ENCODE results near the gene NGB. TPM values are rescaled to one million over a fixed set of nuclear protein-coding genes. Genes with fewer than 3 reads are reported as not detected.

The NGB gene
- total RNA-seq, 1 donor from 2014 or later: not detected

DNA sequence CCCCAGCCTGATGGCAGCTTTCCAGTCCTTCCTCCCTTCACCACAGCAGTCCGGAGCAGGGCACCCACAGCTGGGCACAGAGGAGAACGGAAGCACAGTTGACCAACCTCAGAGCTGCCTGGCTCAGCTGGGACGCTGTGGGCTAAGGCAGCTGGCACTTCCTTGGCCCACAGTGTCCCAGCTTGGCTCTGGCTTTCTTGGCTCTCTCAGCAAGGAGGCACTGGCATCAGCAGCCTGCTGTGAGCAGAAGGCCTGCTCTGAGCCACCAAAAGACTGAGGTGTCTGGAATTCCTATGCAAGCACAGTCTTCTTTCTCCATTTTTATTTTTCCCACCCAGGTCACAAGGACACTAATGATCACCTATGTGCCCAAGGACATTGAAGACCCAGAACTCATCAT, 32.6 kb downstream of the NGB start:
- no peak overlapping the region for H3K4me3 Mint-ChIP-seq
- H3K9me3 Mint-ChIP-seq: no peaks in the 10 kb centered on the region
- no peaks in the 10 kb centered on the region for H3K27me3 Mint-ChIP-seq (ENCODE audit: insufficient read depth)
- H3K36me3 Mint-ChIP-seq (ENCODE audit: low read depth): no peaks in the 10 kb centered on the region
- no peak for DNase-seq (ENCODE audit: low spot score)
- no peak overlapping the region for H3K27ac Mint-ChIP-seq
- intact Hi-C loops (cut with micrococcal nuclease): no loop called here
- H3K4me1 Mint-ChIP-seq (ENCODE audit: low read depth): no peaks in the 10 kb centered on the region

- Mint-ChIP-seq H3K27ac (no peak overlapping the region), H3K9me3 (no peaks in the 10 kb centered on the region), H3K4me3 (no peak overlapping the region), H3K36me3 (ENCODE audit: low read depth) (no peaks in the 10 kb centered on the region), H3K27me3 (ENCODE audit: insufficient read depth) (no peaks in the 10 kb centered on the region), H3K4me1 (ENCODE audit: low read depth) (no peaks in the 10 kb centered on the region)
- no peak for DNase-seq (ENCODE audit: low spot score)
- intact Hi-C loops (cut with micrococcal nuclease): no loop called here
Observed at GRCh38 chr14:77236814-77237213, 34.2 kb downstream of the NGB start.

DNA sequence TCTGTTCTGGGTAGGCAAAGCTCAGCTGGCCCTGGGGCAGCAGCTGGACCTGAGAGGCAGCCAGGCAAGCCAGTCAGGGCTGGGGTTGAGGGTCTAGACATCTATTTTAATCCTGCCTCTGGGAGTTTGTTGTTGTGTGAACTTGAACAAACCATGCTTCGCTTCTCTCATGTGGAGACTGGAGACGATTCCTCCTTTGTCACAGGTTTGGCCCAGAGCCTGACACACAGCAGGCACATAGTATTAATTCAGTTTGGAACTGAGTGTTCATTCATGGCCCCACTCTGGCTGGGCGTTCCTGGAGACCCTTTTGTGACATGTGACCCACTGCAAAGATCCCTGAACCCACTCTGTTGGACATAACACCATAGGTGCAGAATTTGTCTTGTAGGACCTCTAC, 39.3 kb downstream of the NGB start:
- no peaks in the 10 kb centered on the region for H3K27me3 Mint-ChIP-seq (ENCODE audit: insufficient read depth)
- no peaks in the 10 kb centered on the region for H3K36me3 Mint-ChIP-seq (ENCODE audit: low read depth)
- no peak overlapping the region for H3K27ac Mint-ChIP-seq
- DNase-seq (ENCODE audit: low spot score): no peak
- intact Hi-C loops (cut with micrococcal nuclease): no loop called here
- H3K4me3 Mint-ChIP-seq: no peak overlapping the region
- H3K9me3 Mint-ChIP-seq: no peaks in the 10 kb centered on the region
- H3K4me1 Mint-ChIP-seq (ENCODE audit: low read depth): no peaks in the 10 kb centered on the region

DNA sequence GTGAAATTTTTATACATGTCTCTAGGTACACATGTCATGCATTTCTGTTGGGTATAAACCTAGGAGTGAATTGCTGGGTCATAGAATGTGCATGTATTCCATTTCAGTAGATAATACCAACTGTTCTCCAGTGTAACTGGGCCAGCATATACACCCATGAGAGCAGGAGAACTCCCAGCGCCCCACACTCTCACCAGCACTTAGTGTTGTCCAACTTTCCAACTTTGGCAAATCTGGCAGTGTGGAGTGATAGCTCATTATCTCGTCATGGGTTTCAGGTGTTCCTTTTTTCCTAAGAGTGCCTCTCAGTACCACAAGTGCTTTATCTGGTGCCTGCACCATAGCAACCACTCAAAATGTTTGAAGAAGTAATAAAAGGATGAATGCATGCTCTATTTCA, 40.1 kb downstream of the NGB start:
- no peak overlapping the region for H3K4me3 Mint-ChIP-seq
- no peak overlapping the region for H3K27ac Mint-ChIP-seq
- no peaks in the 10 kb centered on the region for H3K9me3 Mint-ChIP-seq
- no peaks in the 10 kb centered on the region for H3K4me1 Mint-ChIP-seq (ENCODE audit: low read depth)
- no peaks in the 10 kb centered on the region for H3K36me3 Mint-ChIP-seq (ENCODE audit: low read depth)
- DNase-seq (ENCODE audit: low spot score): no peak
- H3K27me3 Mint-ChIP-seq (ENCODE audit: insufficient read depth): no peaks in the 10 kb centered on the region
- intact Hi-C loops (cut with micrococcal nuclease): no loop called here

DNA sequence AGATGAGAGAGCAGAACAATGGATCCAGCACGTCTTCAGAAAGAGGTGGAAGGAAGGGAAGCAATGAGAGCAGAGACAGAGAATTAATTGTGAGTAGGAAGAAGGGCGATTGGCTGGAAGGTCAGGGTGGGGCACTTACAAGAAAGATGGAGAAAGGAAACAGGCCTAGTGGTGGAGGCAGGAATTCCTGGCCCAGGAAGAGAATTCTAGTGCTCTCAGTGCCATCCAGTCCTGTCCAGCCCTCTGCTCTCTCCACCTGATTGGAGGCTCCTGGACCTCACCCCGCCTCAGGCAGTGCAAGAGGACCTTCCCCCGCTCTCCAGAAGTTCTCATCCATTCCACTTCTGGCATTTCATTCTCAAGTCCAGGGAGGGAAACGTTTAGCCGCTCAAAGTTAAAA, 43.0 kb downstream of the NGB start:
- no peak for DNase-seq (ENCODE audit: low spot score)
- intact Hi-C loops (cut with micrococcal nuclease): no loop called here
- no peak overlapping the region for H3K4me3 Mint-ChIP-seq
- H3K27ac Mint-ChIP-seq: no peak overlapping the region
- no peaks in the 10 kb centered on the region for H3K27me3 Mint-ChIP-seq (ENCODE audit: insufficient read depth)
- no peaks in the 10 kb centered on the region for H3K36me3 Mint-ChIP-seq (ENCODE audit: low read depth)
- no peaks in the 10 kb centered on the region for H3K4me1 Mint-ChIP-seq (ENCODE audit: low read depth)
- no peaks in the 10 kb centered on the region for H3K9me3 Mint-ChIP-seq

DNA sequence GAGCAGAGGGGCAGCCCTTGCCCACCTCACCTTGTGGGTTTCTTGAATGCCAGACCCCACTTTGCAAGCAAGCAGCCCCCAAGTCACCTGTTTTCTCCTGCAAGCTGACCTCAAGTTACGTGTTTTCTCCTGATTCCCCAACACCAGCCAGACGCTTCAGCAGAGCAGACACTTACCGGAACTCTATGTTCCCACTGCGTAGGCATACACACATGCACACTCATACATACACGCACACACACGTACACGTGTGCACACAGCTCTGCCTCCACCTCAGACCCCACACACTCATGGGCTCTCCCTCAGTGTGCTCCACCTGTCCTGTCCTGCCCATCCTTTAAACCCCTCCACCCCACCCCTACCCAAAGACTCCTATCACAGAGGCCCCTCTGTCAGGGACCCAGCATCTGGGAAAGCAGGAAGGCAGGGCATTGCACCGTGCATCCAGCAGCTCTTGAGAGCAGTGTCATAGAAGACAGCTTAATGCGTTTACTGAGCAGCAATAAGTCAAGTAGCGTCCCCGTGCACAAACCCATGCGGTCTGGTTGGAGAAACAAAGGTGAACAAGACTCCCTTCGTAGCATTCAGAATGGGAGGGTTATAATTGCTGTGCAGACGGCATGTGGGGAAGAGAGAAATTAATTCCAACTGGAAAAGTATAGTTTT, 45.0 kb downstream of the NGB start:
- intact Hi-C loops (cut with micrococcal nuclease): no loop called here
- H3K9me3 Mint-ChIP-seq: no peaks in the 10 kb centered on the region
- H3K27ac Mint-ChIP-seq: no peak overlapping the region
- DNase-seq (ENCODE audit: low spot score): no peak
- H3K4me3 Mint-ChIP-seq: no peak overlapping the region
- H3K27me3 Mint-ChIP-seq (ENCODE audit: insufficient read depth): no peaks in the 10 kb centered on the region
- H3K4me1 Mint-ChIP-seq (ENCODE audit: low read depth): no peaks in the 10 kb centered on the region
- H3K36me3 Mint-ChIP-seq (ENCODE audit: low read depth): no peaks in the 10 kb centered on the region

DNA sequence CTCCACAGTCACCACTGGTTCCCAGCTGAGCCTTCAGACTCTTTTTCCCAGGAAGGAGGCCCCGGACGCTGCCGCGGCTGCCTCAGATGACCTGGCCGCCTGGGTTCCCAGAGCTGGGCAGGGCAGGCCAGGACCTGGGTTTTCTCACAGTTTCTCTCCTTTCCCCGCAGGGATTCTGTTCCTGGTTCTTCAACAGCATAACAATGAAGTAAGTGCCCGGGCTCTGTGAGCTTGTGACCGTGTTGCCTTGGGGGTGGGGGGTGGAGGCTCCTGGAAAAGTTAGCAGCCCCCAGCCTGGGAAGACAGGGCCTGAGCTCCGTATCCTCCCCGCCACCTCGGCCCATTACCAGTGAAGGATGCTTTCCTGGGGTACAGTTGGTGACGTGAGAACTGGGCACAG, 45.8 kb downstream of the NGB start:
- intact Hi-C loops (cut with micrococcal nuclease): no loop called here
- H3K4me1 Mint-ChIP-seq (ENCODE audit: low read depth): no peaks in the 10 kb centered on the region
- DNase-seq (ENCODE audit: low spot score): no peak
- no peak overlapping the region for H3K27ac Mint-ChIP-seq
- no peaks in the 10 kb centered on the region for H3K9me3 Mint-ChIP-seq
- H3K4me3 Mint-ChIP-seq: no peak overlapping the region
- H3K27me3 Mint-ChIP-seq (ENCODE audit: insufficient read depth): no peaks in the 10 kb centered on the region
- H3K36me3 Mint-ChIP-seq (ENCODE audit: low read depth): no peaks in the 10 kb centered on the region

- Mint-ChIP-seq H3K27ac (no peak overlapping the region), H3K4me3 (no peak overlapping the region), H3K27me3 (ENCODE audit: insufficient read depth) (no peaks in the 10 kb centered on the region), H3K9me3 (no peaks in the 10 kb centered on the region), H3K36me3 (ENCODE audit: low read depth) (no peaks in the 10 kb centered on the region), H3K4me1 (ENCODE audit: low read depth) (no peaks in the 10 kb centered on the region)
- intact Hi-C loops (cut with micrococcal nuclease): no loop called here
- DNase-seq (ENCODE audit: low spot score): no peak
Observed at GRCh38 chr14:77224212-77224611, 46.8 kb downstream of the NGB start.

GRCh38 chr14:77222546-77223225, 48.3 kb downstream of the NGB start:
- no peak for DNase-seq (ENCODE audit: low spot score)
- intact Hi-C loops (cut with micrococcal nuclease): no loop called here
- H3K4me3 Mint-ChIP-seq: no peak overlapping the region
- H3K4me1 Mint-ChIP-seq (ENCODE audit: low read depth): no peaks in the 10 kb centered on the region
- no peaks in the 10 kb centered on the region for H3K27me3 Mint-ChIP-seq (ENCODE audit: insufficient read depth)
- no peaks in the 10 kb centered on the region for H3K36me3 Mint-ChIP-seq (ENCODE audit: low read depth)
- peak overlapping the region; percentile 37 for H3K27ac Mint-ChIP-seq
- H3K9me3 Mint-ChIP-seq: no peaks in the 10 kb centered on the region

DNA sequence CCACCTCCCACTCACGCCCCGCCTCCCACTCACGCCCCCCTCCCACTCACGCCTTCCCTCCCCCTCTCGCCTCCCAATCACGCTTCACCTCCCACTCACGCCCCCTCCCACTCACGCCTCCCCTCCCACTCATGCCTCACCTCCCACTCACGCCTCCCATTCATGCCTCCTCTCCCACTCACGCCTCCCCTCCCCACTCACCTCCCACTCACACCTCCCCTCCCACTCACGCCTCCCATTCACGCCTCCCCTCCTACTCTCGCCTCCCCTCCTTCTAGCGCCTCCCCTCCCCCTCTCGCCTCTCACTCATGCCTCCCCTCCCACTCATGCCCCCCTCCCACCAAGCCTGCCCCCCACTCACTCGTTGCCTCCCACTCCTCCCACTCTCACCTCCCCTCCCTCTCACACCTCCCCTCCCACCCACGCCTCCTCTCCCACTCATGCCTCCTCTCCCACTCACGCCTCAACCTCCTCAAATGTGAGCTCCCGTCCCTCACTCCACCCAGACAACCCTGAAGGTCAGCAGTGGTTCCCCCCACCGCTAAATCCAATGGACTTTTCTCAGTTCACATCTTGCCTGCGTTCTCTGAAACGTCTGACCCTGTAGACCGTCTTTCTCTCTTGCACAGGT, 49.6 kb downstream of the NGB start:
- no peak overlapping the region for H3K4me3 Mint-ChIP-seq
- DNase-seq (ENCODE audit: low spot score): no peak
- peaks cover 3% of the 10 kb centered on the region for H3K27me3 Mint-ChIP-seq (ENCODE audit: insufficient read depth)
- intact Hi-C loops (cut with micrococcal nuclease): no loop called here
- no peaks in the 10 kb centered on the region for H3K4me1 Mint-ChIP-seq (ENCODE audit: low read depth)
- no peaks in the 10 kb centered on the region for H3K9me3 Mint-ChIP-seq
- no peaks in the 10 kb centered on the region for H3K36me3 Mint-ChIP-seq (ENCODE audit: low read depth)
- peak overlapping the region; percentile 36 for H3K27ac Mint-ChIP-seq

GRCh38 chr14:77220246-77221017, 50.6 kb downstream of the NGB start:
- H3K4me1 Mint-ChIP-seq (ENCODE audit: low read depth): no peaks in the 10 kb centered on the region
- H3K9me3 Mint-ChIP-seq: no peaks in the 10 kb centered on the region
- DNase-seq (ENCODE audit: low spot score): no peak
- no peaks in the 10 kb centered on the region for H3K36me3 Mint-ChIP-seq (ENCODE audit: low read depth)
- H3K4me3 Mint-ChIP-seq: no peak overlapping the region
- H3K27ac Mint-ChIP-seq: no peak overlapping the region
- intact Hi-C loops (cut with micrococcal nuclease): no loop called here
- peaks cover 7% of the 10 kb centered on the region for H3K27me3 Mint-ChIP-seq (ENCODE audit: insufficient read depth)

DNA sequence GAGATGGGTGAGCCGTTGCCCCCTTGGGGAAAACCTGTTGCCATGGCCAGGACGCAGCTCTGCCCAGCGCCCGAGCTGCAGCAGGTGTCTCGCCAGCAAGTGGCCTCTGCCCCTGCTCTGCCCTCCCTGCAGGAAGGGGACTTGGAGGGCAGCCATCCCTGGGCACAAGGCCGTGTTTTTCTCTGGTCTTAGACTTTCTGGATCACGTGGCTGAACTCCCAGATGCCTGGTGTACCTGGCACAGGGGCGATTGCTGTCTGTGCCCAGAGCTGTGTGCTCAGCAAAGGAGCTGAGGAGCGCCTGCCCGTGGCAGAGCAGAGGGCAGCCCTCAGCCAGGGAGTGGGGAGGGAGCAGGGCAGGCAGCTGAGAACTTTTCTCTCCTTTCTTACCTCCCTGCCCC, 51.4 kb downstream of the NGB start:
- Mint-ChIP-seq H3K4me1 (ENCODE audit: low read depth) (no peaks in the 10 kb centered on the region), H3K27me3 (ENCODE audit: insufficient read depth) (peaks cover 9% of the 10 kb centered on the region), H3K9me3 (no peaks in the 10 kb centered on the region), H3K4me3 (no peak overlapping the region), H3K36me3 (ENCODE audit: low read depth) (no peaks in the 10 kb centered on the region), H3K27ac (no peak overlapping the region)
- intact Hi-C loops (cut with micrococcal nuclease): no loop called here
- no peak for DNase-seq (ENCODE audit: low spot score)

DNA sequence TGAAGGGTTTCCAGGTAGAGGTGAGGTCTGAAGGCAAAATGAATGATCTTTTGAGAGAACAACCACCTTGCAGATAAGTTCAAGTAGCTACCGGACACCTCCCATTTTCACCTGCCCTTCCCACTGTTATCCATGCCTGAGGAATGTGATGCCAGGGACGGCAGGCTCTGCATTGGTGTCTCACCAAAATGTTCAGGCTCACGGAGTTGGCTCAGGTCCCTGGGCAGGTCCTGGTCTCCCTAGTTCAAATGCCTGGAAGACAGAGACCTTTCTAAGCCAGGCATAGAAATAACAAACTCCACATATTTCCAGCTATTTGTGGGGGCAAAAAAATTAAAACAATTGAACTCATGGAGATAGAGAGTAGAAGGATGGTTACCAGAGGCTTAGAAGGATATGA, 53.5 kb downstream of the NGB start:
- H3K4me1 Mint-ChIP-seq (ENCODE audit: low read depth): no peaks in the 10 kb centered on the region
- H3K9me3 Mint-ChIP-seq: no peaks in the 10 kb centered on the region
- H3K27me3 Mint-ChIP-seq (ENCODE audit: insufficient read depth): peaks cover 11% of the 10 kb centered on the region
- no peak overlapping the region for H3K27ac Mint-ChIP-seq
- intact Hi-C loops (cut with micrococcal nuclease): no loop called here
- H3K36me3 Mint-ChIP-seq (ENCODE audit: low read depth): no peaks in the 10 kb centered on the region
- no peak for DNase-seq (ENCODE audit: low spot score)
- no peak overlapping the region for H3K4me3 Mint-ChIP-seq

Data from activated T-helper 1 cell treated with anti-CD3 and anti-CD28 coated beads, Interleukin-12 subunit alpha, Interleukin-12 subunit beta, Interleukin-2, Interleukin-4 antibody, amounts not matched to agents 30 ng/mL and 10 ng/mL and 1 ng/mL, durations not matched to agents 14 hours and 24 hours and 36 hours (primary cell).